Breast epithelium (tissue), 3 donors: ENCODE measurements around the gene CCNL1.

Experiments used
- POLR2A ChIP-seq: fragments of 450-650 bp; IDR thresholded peaks from one replicate; pipeline ENCODE4 v1.6.1; 2016; ENCODE audit warnings: antibody characterized with exemption, mild to moderate bottlenecking, moderate library complexity
- POLR2AphosphoS5 ChIP-seq, 3 donors: sonication (generic); formaldehyde crosslinking; IDR thresholded peaks; one replicate each; pipeline ENCODE4 v1.6.1; 2017; ENCODE audit warnings: antibody characterized with exemption in 3 of 3
- TF ChIP-seq, protein P1 (sequence below), 3 donors: fragments of 450-650 bp; IDR thresholded peaks; one replicate each; pipeline ENCODE4 v1.5.1; 2016 to 2017; ENCODE audit warnings: antibody characterized with exemption in 3 of 3, mild to moderate bottlenecking in 3 of 3, moderate library complexity in 3 of 3

DNA sequence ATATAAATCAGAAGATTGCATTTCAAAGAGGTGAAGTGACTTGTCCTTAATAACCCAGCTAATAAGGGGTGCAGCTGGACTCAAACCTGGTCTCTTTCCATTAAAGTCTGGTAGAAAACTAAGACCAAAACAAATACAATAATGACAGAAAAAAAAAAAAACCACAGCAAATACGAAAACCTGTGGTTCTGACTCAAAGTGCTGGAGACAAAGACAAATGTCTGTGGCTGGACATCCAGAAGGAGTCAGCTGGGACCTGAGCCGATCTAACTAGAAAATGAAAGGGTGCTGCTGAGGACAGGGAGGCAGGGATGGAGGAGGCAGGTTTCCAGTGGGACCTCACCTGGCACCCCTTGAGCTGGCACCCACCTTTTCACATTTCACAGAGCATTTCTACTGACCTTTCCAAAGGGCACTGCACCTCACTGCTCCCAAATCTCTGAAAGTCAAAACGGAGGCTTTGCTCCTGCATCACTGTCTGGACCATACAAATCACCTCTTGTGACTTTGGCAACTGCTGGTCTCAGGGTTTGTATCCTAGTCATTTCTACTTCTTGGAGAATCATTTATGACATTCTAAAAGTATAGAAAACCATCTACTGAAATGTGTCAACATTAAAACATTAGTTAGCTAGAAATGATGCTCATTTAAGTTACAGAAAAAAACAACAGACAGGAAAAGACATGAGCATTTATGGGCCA is 61.7 kb downstream of the CCNL1 start:
- no peak for TF ChIP-seq POLR2AphosphoS5 (IDR thresholded peaks at IDR 0.05)
- TF ChIP-seq, protein P1, sequence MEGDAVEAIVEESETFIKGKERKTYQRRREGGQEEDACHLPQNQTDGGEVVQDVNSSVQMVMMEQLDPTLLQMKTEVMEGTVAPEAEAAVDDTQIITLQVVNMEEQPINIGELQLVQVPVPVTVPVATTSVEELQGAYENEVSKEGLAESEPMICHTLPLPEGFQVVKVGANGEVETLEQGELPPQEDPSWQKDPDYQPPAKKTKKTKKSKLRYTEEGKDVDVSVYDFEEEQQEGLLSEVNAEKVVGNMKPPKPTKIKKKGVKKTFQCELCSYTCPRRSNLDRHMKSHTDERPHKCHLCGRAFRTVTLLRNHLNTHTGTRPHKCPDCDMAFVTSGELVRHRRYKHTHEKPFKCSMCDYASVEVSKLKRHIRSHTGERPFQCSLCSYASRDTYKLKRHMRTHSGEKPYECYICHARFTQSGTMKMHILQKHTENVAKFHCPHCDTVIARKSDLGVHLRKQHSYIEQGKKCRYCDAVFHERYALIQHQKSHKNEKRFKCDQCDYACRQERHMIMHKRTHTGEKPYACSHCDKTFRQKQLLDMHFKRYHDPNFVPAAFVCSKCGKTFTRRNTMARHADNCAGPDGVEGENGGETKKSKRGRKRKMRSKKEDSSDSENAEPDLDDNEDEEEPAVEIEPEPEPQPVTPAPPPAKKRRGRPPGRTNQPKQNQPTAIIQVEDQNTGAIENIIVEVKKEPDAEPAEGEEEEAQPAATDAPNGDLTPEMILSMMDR (IDR thresholded peaks at IDR 0.05) = no peak
- no peak for TF ChIP-seq POLR2A
